ENCODE data around the gene PTPRD. TPM values are rescaled to one million over a fixed set of nuclear protein-coding genes. Genes with fewer than 3 reads are reported as not detected.

Gene PTPRD
- total and polyA plus RNA-seq, 9 donors = 16.2 to 231 (median 85.8) TPM

DNA sequence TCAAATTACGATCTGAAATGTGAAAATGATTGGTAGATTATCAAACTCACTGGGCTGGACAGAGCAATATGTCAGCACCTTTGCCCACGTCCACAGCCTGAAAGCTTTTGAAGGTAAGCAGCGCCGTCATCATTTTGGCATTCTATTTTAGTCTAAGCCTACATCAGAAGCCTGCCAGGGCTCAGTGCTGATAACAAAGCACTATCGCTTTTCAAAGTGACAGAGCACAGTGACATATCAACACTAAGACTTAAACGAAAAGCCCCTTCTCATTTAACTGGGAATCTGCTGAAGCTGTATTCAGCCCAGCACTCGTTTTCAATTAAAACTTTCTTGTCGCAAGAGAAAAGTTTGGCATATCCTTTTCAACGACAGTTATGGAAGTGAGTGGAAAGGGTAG is 1076.3 kb downstream of the PTPRD start:
- H3K9me3 ChIP-seq = no peaks in the 10 kb centered on the region
- intact Hi-C loops (cut with DNase I) = no loop called here
- WGBS, 3 donors = 75 to 83% (median 79%) methylated on average over 9 of the region's 9 CpGs
- no peaks in the 10 kb centered on the region for H3K27me3 ChIP-seq
- DNase-seq = no peak
- no peaks in the 10 kb centered on the region for H3K36me3 ChIP-seq
- no peak overlapping the region for H3K4me3 ChIP-seq
- no peak for TF ChIP-seq POLR2A (IDR thresholded peaks at IDR 0.05)
- TF ChIP-seq, protein P1, sequence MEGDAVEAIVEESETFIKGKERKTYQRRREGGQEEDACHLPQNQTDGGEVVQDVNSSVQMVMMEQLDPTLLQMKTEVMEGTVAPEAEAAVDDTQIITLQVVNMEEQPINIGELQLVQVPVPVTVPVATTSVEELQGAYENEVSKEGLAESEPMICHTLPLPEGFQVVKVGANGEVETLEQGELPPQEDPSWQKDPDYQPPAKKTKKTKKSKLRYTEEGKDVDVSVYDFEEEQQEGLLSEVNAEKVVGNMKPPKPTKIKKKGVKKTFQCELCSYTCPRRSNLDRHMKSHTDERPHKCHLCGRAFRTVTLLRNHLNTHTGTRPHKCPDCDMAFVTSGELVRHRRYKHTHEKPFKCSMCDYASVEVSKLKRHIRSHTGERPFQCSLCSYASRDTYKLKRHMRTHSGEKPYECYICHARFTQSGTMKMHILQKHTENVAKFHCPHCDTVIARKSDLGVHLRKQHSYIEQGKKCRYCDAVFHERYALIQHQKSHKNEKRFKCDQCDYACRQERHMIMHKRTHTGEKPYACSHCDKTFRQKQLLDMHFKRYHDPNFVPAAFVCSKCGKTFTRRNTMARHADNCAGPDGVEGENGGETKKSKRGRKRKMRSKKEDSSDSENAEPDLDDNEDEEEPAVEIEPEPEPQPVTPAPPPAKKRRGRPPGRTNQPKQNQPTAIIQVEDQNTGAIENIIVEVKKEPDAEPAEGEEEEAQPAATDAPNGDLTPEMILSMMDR (IDR thresholded peaks at IDR 0.05) = no peak
- TF ChIP-seq EP300 (IDR thresholded peaks at IDR 0.05) = no peak
- no peaks in the 10 kb centered on the region for H3K4me1 ChIP-seq (ENCODE audit: insufficient read depth)
- H3K27ac ChIP-seq = no peak overlapping the region

DNA sequence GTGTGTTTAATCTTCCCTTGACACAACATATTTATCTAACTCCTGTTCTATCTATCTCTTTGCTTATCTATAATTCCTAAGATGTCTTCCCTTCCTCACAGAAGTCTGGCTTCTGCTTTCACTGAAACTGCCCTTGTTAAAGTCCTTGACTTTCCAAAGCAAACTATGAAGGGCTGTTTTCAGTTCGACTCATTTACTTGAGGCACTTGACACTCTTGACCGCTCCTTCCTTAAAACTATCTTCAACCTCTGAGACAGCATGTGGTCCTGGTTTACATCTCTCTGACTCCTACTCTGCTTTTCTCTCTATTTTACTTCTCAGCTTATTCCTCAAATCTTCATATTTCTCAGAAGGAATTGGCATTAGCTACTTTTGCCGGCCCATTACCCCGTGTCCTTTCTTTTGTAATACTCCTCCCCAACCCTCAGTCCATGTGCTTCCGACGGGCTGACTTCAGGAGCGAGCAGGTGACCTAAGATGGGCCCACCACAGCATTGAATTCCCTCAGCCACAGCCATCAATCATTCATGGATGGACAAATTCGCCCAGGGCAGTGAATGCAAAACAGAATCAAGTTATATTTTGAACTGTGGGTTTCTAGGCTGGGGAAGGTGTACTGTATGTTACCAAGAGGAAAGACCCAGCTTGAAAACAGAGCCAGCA is 1089.2 kb downstream of the PTPRD start:
- no peak overlapping the region for H3K4me3 ChIP-seq
- no peaks in the 10 kb centered on the region for H3K9me3 ChIP-seq
- no peaks in the 10 kb centered on the region for H3K27me3 ChIP-seq
- H3K36me3 ChIP-seq = no peaks in the 10 kb centered on the region
- TF ChIP-seq EP300 (IDR thresholded peaks at IDR 0.05) = no peak
- TF ChIP-seq, protein P1 (IDR thresholded peaks at IDR 0.05) = no peak
- no peak for TF ChIP-seq POLR2A (IDR thresholded peaks at IDR 0.05)
- H3K27ac ChIP-seq = no peak overlapping the region
- intact Hi-C loops (cut with DNase I) = no loop called here
- WGBS, 3 donors = 35 to 42% (median 39%) methylated on average over 8 of the region's 8 CpGs
- H3K4me1 ChIP-seq (ENCODE audit: insufficient read depth) = no peaks in the 10 kb centered on the region
- no peak for DNase-seq

DNA sequence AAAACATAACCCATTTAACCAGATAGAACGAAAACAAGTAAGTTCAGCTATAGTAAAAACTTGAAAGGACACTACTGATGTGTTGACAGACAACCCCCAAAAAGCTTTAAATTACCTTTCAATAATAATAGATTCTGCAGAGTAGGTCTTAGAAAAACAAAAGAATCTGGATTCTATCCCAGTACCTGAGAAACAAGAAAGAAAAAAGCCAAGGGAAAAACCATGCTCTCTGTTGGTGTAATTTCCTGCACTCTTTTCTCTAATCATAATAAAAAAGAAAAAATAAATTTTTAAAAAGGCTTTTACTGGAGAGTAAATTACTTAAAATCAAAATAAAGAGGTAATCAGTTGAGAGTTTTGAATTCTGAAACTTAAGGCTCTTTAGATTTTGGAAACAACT is 1090.4 kb downstream of the PTPRD start:
- no peak overlapping the region for H3K27ac ChIP-seq
- no peak overlapping the region for H3K4me3 ChIP-seq
- WGBS, 3 donors = 37 to 47% (median 43%) methylated on average over 1 of the region's 1 CpG
- TF ChIP-seq POLR2A (IDR thresholded peaks at IDR 0.05) (no peak), EP300 (IDR thresholded peaks at IDR 0.05) (no peak)
- TF ChIP-seq, protein P1 (IDR thresholded peaks at IDR 0.05) = no peak
- H3K4me1 ChIP-seq (ENCODE audit: insufficient read depth) = no peaks in the 10 kb centered on the region
- intact Hi-C loops (cut with DNase I) = no loop called here
- no peaks in the 10 kb centered on the region for H3K9me3 ChIP-seq
- DNase-seq = no peak
- H3K27me3 ChIP-seq = no peaks in the 10 kb centered on the region
- H3K36me3 ChIP-seq = no peaks in the 10 kb centered on the region

DNA sequence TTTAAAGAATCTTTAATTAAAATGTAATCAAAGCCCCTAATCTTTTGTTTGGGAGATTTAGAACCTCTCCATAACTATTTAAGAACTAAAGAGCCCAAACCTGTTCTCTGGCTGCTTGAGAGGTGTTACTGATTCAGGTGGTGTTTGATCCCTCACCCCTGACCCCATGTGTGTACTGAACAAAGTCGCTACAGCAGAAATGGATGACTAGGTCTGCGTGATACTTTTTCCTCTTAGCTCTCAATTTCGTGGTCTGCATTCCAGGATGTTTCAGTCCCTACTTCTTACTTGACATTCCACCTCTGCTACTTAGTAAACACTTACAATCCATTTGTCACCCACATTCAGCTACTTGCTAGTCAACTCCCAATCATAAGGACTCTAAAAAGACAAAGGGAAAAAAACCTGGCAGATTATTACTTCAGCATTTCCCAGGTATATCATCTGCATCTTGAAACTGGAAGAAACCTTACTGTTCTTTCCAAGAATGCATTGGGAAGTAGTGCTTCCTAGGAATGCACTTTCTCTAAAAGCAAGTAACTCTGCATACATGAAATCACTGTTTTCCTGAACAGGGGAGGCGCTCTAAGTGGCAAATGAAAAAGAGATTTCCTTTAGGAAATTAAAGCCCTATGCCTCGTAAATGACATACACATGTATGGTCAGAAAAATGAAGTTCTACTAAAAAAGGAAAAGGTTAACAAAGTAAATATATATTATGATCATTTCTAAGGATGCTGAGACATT is 1091.6 kb downstream of the PTPRD start:
- no peak for TF ChIP-seq POLR2A (IDR thresholded peaks at IDR 0.05)
- TF ChIP-seq EP300 (IDR thresholded peaks at IDR 0.05) = no peak
- TF ChIP-seq, protein P1 (IDR thresholded peaks at IDR 0.05) = no peak
- 77 to 81% (median 80%) methylated on average over 5 of the region's 5 CpGs for WGBS, 3 donors
- no peaks in the 10 kb centered on the region for H3K27me3 ChIP-seq
- intact Hi-C loops (cut with DNase I) = no loop called here
- H3K27ac ChIP-seq = no peak overlapping the region
- no peaks in the 10 kb centered on the region for H3K9me3 ChIP-seq
- H3K36me3 ChIP-seq = no peaks in the 10 kb centered on the region
- no peak for DNase-seq
- H3K4me3 ChIP-seq = no peak overlapping the region
- no peaks in the 10 kb centered on the region for H3K4me1 ChIP-seq (ENCODE audit: insufficient read depth)

Measured in ovary (tissue), 9 donors.